ENCODE results near the gene ZNRF3.

DNA sequence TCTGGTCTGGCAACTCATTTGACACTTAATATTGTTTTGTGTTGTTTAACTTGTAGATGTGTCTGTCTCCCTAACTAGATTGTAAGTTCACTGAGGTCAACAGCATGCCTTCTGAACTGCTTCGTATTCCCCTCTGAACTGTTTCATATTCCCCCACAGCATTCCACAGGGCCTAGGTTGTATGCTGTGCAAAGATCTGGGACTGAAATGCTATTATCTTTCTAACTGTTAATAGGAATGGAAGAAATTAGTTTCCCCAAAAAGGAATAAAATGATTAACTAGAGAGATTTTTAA lies 38.2 kb downstream of the ZNRF3 start:
- TF ChIP-seq, protein P1, sequence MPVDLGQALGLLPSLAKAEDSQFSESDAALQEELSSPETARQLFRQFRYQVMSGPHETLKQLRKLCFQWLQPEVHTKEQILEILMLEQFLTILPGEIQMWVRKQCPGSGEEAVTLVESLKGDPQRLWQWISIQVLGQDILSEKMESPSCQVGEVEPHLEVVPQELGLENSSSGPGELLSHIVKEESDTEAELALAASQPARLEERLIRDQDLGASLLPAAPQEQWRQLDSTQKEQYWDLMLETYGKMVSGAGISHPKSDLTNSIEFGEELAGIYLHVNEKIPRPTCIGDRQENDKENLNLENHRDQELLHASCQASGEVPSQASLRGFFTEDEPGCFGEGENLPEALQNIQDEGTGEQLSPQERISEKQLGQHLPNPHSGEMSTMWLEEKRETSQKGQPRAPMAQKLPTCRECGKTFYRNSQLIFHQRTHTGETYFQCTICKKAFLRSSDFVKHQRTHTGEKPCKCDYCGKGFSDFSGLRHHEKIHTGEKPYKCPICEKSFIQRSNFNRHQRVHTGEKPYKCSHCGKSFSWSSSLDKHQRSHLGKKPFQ (tag by site-specific recombination; IDR thresholded peaks at IDR 0.05), result no peak
- TF ChIP-seq, protein P2, sequence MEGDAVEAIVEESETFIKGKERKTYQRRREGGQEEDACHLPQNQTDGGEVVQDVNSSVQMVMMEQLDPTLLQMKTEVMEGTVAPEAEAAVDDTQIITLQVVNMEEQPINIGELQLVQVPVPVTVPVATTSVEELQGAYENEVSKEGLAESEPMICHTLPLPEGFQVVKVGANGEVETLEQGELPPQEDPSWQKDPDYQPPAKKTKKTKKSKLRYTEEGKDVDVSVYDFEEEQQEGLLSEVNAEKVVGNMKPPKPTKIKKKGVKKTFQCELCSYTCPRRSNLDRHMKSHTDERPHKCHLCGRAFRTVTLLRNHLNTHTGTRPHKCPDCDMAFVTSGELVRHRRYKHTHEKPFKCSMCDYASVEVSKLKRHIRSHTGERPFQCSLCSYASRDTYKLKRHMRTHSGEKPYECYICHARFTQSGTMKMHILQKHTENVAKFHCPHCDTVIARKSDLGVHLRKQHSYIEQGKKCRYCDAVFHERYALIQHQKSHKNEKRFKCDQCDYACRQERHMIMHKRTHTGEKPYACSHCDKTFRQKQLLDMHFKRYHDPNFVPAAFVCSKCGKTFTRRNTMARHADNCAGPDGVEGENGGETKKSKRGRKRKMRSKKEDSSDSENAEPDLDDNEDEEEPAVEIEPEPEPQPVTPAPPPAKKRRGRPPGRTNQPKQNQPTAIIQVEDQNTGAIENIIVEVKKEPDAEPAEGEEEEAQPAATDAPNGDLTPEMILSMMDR (tag by site-specific recombination; IDR thresholded peaks at IDR 0.05), result no peak
- TF ChIP-seq, protein P3, sequence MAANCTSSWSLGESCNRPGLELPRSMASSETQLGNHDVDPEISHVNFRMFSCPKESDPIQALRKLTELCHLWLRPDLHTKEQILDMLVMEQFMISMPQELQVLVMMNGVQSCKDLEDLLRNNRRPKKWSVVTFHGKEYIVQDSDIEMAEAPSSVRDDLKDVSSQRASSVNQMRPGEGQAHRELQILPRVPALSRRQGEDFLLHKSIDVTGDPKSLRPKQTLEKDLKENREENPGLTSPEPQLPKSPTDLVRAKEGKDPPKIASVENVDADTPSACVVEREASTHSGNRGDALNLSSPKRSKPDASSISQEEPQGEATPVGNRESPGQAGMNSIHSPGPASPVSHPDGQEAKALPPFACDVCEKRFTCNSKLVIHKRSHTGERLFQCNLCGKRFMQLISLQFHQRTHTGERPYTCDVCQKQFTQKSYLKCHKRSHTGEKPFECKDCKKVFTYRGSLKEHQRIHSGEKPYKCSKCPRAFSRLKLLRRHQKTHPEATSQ (tag by site-specific recombination; IDR thresholded peaks at IDR 0.05), result no peak
- TF ChIP-seq ZNF654 (tag by site-specific recombination; IDR thresholded peaks at IDR 0.05; ENCODE audit: low read depth) (no peak), ZFP37 (tag by site-specific recombination; IDR thresholded peaks at IDR 0.05) (no peak), ZNF112 (tag by site-specific recombination; IDR thresholded peaks at IDR 0.05) (no peak), ZNF133 (tag by site-specific recombination; IDR thresholded peaks at IDR 0.05) (no peak)
- TF ChIP-seq, protein P4, sequence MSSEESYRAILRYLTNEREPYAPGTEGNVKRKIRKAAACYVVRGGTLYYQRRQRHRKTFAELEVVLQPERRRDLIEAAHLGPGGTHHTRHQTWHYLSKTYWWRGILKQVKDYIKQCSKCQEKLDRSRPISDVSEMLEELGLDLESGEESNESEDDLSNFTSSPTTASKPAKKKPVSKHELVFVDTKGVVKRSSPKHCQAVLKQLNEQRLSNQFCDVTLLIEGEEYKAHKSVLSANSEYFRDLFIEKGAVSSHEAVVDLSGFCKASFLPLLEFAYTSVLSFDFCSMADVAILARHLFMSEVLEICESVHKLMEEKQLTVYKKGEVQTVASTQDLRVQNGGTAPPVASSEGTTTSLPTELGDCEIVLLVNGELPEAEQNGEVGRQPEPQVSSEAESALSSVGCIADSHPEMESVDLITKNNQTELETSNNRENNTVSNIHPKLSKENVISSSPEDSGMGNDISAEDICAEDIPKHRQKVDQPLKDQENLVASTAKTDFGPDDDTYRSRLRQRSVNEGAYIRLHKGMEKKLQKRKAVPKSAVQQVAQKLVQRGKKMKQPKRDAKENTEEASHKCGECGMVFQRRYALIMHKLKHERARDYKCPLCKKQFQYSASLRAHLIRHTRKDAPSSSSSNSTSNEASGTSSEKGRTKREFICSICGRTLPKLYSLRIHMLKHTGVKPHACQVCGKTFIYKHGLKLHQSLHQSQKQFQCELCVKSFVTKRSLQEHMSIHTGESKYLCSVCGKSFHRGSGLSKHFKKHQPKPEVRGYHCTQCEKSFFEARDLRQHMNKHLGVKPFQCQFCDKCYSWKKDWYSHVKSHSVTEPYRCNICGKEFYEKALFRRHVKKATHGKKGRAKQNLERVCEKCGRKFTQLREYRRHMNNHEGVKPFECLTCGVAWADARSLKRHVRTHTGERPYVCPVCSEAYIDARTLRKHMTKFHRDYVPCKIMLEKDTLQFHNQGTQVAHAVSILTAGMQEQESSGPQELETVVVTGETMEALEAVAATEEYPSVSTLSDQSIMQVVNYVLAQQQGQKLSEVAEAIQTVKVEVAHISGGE (tag by site-specific recombination; conservative IDR thresholded peaks at IDR 0.05; ENCODE audit: low read depth), result no peak
